Mammary epithelial cell (primary cell): Measurements from ENCODE around the gene SCAI.

Experiments
- CTCF ChIP-seq, 2 donors: IDR thresholded peaks in 1 of 2; conservative IDR thresholded peaks in 1 of 2; 2 replicates each; pipeline ENCODE4 v1.5.1; 2011 to 2012; ENCODE audit warnings: inconsistent platforms in 2 of 2, low read length in 2 of 2, mild to moderate bottlenecking in 2 of 2, control low read depth in 1 of 2, low read depth in 1 of 2; ENCODE audit not compliant: insufficient read depth in 1 of 2; ENCODE audit errors: extremely low read depth in 1 of 2
- EZH2 ChIP-seq: IDR thresholded peaks from 2 replicates; pipeline ENCODE4 v1.6.1; 2012; ENCODE audit warnings: low read length, inconsistent platforms, borderline replicate concordance

- TF ChIP-seq CTCF (conservative IDR thresholded peaks at IDR 0.05 in 1 of 2, IDR thresholded peaks at IDR 0.05 in 1 of 2; ENCODE audit: extremely low read depth in 1 of 2, insufficient read depth in 1 of 2, low read depth in 1 of 2, low read length in 2 of 2), result no peak
- TF ChIP-seq EZH2, result no peak
Observed at GRCh38 chr9:125160750-125161149, 17.4 kb upstream of the SCAI start.
